OCI-LY1 (cell line): ENCODE data around the gene SELENOV.

Experiments
- CTCF ChIP-seq: fragments of 200-600 bp; sonication (generic), shearing (Covaris generic); IDR thresholded peaks from 2 replicates; pipeline ENCODE4 v1.5.1; 2017; ENCODE audit warnings: mild to moderate bottlenecking, antibody characterized with exemption, low read length, moderate library complexity, mixed read lengths
- EZH2 ChIP-seq: fragments of 200-600 bp; sonication (generic), shearing (Covaris generic); IDR thresholded peaks from 2 replicates; pipeline ENCODE4 v1.8.0; 2017; ENCODE audit warnings: borderline replicate concordance, mixed run types, mild to moderate bottlenecking, antibody characterized with exemption, low read length, moderate library complexity, mixed read lengths

- TF ChIP-seq CTCF (no peak), EZH2 (no peak)
Measured at GRCh38 chr19:39473443-39473960, 41.4 kb upstream of the SELENOV start.
